Measurements from ENCODE around the gene CMTM1. TPM values are rescaled to one million over a fixed set of nuclear protein-coding genes. Genes with fewer than 3 reads are reported as not detected.

The CMTM1 gene
- total RNA-seq, 1 experiment from 2014 or later = 5.6 TPM

- ChIA-PET POLR2A (no interaction called here), CTCF (interaction anchor here (1.9 kb wide), 1 partner anchor 199 kb away, joined by 9 read pairs; no protein-coding TSS in a partner anchor)
- Histone ChIP-seq H3K36me3 (ENCODE audit: control insufficient read depth, insufficient read depth, low read length) (peaks cover 1% of the 10 kb centered on the region; the same call in 1 of the 2 replicates), H3K9me3 (peaks cover 5% of the 10 kb centered on the region; the same call in 1 of the 2 replicates), H3K4me3 (ENCODE audit: low read depth, low read length) (peak overlapping the region; percentile 74), H3K4me1 (peaks cover 31% of the 10 kb centered on the region), H3K27me3 (replicated peaks; ENCODE audit: control insufficient read depth, insufficient read depth, low read length) (no peaks in the 10 kb centered on the region)
- intact Hi-C loops (cut with micrococcal nuclease; ENCODE audit: unreplicated experiment) = loop anchor here (5.0 kb wide), 3 partner anchors 112 to 198 kb away; partner anchors contain the start of gene DYNC1LI2
- no peaks in the 10 kb centered on the region for H3K9me3 Mint-ChIP-seq (ENCODE audit: unreplicated experiment)
- no TSS peak for BruUV-seq (replicated peaks)
- peaks cover 51% of the 10 kb centered on the region for H3K36me3 Mint-ChIP-seq (ENCODE audit: insufficient read depth, unreplicated experiment)
- peak overlapping the region; percentile 82 for H3K4me3 Mint-ChIP-seq (ENCODE audit: unreplicated experiment)
- H3K4me1 Mint-ChIP-seq (ENCODE audit: low read depth, unreplicated experiment) = peaks cover 30% of the 10 kb centered on the region
- peak; percentile 64 to 66 for DNase-seq
- no peak for TF ChIP-seq CTCF (IDR thresholded peaks at IDR 0.05; ENCODE audit: insufficient read depth in 1 of 2, low read depth in 1 of 2, low read length in 1 of 2, severe bottlenecking in 1 of 2, unreplicated experiment in 1 of 2)
- no peaks in the 10 kb centered on the region for H3K27me3 Mint-ChIP-seq (ENCODE audit: insufficient read depth, unreplicated experiment)
- no peak overlapping the region for H3K27ac Mint-ChIP-seq (ENCODE audit: unreplicated experiment)
Observed at GRCh38 chr16:66605177-66605978, 39.1 kb downstream of the CMTM1 start.

- BruUV-seq (replicated peaks) = TSS peak; percentile 37
Observed at GRCh38 chr16:66605979-66606751, 39.9 kb downstream of the CMTM1 start.

More at GRCh38 chr16:66605979-66606751, 39.9 kb downstream of the CMTM1 start:
- Mint-ChIP-seq H3K4me3 (ENCODE audit: unreplicated experiment) (peak overlapping the region; percentile 82), H3K27ac (ENCODE audit: unreplicated experiment) (no peak overlapping the region), H3K4me1 (ENCODE audit: low read depth, unreplicated experiment) (peaks cover 32% of the 10 kb centered on the region), H3K27me3 (ENCODE audit: insufficient read depth, unreplicated experiment) (no peaks in the 10 kb centered on the region), H3K36me3 (ENCODE audit: insufficient read depth, unreplicated experiment) (peaks cover 58% of the 10 kb centered on the region), H3K9me3 (ENCODE audit: unreplicated experiment) (no peaks in the 10 kb centered on the region)
- no peak for TF ChIP-seq CTCF (IDR thresholded peaks at IDR 0.05; ENCODE audit: insufficient read depth in 1 of 2, low read depth in 1 of 2, low read length in 1 of 2, severe bottlenecking in 1 of 2, unreplicated experiment in 1 of 2)
- Histone ChIP-seq H3K9me3 (peaks cover 1% of the 10 kb centered on the region; the same call in 1 of the 2 replicates), H3K36me3 (ENCODE audit: control insufficient read depth, insufficient read depth, low read length) (peaks cover 2% of the 10 kb centered on the region; the same call in 1 of the 2 replicates), H3K4me1 (peaks cover 31% of the 10 kb centered on the region), H3K4me3 (ENCODE audit: low read depth, low read length) (no peak overlapping the region), H3K27me3 (replicated peaks; ENCODE audit: control insufficient read depth, insufficient read depth, low read length) (no peaks in the 10 kb centered on the region)
- ChIA-PET POLR2A (no interaction called here), CTCF (interaction anchor here (1.2 kb wide), 1 partner anchor 89 kb away, joined by 3 read pairs; no protein-coding TSS in a partner anchor)
- intact Hi-C loops (cut with micrococcal nuclease; ENCODE audit: unreplicated experiment) = loop anchor here (5.0 kb wide), 3 partner anchors 111 to 199 kb away; partner anchors contain the start of gene DYNC1LI2
- DNase-seq = no peak
